AG10803 (cell line): Measurements from ENCODE around the gene SSBP3.
"Not testable (repeated sequence)": the region's sequence is repeated elsewhere in the genome, so short reads cannot be mapped to it uniquely, and the experiment has no call there.

ENCODE experiments used
- DNase-seq: peaks from one replicate; pipeline ENCODE4 v3.0.0; 2010; ENCODE audit warnings: low read depth
- H3K4me3 ChIP-seq: 2 replicates; pipeline ENCODE4 v1.5.1; 2011; ENCODE audit warnings: mild to moderate bottlenecking, low read length, control low read depth
- CTCF ChIP-seq: conservative IDR thresholded peaks from 2 replicates; pipeline ENCODE4 v1.5.1; 2011; ENCODE audit warnings: mild to moderate bottlenecking, low read length, control low read depth, inconsistent platforms

SSBP3 gene

GRCh38 chr1:54220004-54220811, 186.0 kb downstream of the SSBP3 start:
- H3K4me3 ChIP-seq, result no peak overlapping the region
- peak; percentile 58 for DNase-seq
- no peak for TF ChIP-seq CTCF

GRCh38 chr1:54219688-54220003, 186.5 kb downstream of the SSBP3 start:
- no peak overlapping the region for H3K4me3 ChIP-seq
- no peak for DNase-seq
- no peak for TF ChIP-seq CTCF

DNA sequence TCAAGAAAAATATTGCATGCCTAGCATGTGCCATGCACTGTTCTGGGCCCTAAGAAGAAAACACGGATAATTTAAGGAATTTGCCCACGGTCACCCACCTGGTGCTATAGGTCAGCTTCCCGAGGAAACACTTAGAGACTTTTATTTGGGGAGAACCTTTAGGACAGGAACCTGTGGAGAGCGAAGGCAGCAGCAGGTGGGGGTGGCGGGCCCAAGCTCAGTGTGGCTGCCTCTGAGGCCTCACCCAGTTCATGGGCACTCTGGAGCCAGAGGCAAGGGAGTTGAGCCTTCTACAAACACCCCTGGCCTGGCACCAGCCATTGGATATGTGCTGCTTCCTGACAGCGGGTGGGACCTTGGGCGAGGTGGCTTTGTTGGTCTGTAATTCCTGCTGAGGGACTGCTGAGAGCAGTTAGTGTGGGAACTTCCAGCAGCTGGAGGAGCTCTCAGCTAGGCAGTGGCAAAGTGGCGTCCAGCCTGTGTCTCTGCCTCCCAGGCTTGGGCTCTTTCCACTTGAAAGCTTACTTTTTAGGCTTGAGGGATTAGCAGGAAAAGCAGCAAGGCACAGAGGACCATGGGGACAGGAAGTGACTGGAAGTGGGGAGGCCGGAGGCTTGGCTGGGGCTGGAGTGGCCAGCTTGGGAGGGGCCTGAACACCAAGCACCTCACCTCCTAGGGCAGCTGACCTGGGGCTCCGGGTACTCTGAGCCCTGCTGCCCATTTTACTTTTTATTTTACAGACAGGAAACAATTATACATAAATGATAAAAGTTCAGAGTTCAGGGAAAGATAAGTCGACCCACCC, 187.1 kb downstream of the SSBP3 start:
- no peak overlapping the region for H3K4me3 ChIP-seq
- DNase-seq, result peak; percentile 14
- no peak; the same call in 1 of the 2 replicates for TF ChIP-seq CTCF

DNA sequence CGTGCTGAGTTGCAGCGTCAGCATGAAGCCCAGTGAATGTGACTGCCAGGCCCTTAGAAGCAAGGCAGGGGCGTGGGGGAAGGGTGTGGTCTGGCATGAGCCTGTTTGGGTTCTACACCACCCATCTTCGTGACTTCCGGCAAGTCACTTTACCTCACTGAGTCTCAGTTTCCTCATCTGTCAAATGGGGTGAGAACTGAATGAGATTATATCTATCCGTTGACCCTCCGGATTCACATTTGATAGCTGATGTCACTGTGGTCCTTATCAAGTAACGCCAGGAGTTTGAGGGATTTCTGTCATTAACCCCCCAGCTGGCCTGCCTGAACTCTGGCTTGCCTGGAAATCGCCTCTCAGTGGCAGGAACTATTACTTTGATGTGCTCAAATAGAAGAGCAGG, 190.7 kb downstream of the SSBP3 start:
- H3K4me3 ChIP-seq, result no peak overlapping the region
- TF ChIP-seq CTCF, result no peak
- DNase-seq, result no peak

GRCh38 chr1:54212872-54213271, 193.3 kb downstream of the SSBP3 start:
- TF ChIP-seq CTCF, result no peak
- H3K4me3 ChIP-seq, result no peak overlapping the region
- no peak for DNase-seq

DNA sequence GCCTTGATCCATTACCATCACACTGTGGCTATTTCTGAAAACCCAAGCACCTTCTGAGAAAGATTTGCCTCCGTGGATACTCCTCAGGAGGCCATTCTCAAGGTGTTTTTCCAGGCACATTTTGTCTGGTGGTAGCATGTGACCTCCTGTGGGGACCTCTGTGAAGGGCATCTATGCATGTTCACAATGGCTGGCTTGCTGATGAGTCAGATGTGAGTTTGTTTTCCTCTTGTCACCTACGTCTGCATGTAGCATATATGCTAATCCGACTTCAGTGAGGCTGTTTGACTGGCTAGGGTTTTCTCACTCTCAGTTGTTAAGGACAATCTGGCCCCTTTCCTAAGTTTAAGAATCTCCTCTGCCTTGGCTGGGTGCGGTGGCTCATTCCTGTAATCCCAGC, 198.3 kb downstream of the SSBP3 start:
- DNase-seq, H3K4me3 ChIP-seq: not testable (repeated sequence)

DNA sequence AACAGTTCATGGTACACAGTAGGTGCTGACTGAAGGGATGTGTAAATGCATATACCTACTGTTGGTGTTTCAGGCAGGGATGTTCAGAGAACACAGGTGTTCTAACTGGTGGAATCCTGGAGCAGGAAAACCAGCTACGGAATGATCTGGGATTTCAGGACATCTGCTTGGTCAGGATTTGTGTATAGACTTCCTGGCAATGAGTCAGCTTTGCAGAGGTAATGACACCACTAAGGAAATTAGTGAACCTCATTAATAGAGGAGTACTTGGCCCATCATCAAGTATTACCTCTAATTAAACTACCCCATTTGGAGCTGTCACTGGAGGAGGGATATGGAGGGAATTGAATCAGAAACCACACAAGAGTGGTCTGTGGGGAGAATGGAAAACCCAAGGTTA, 198.9 kb downstream of the SSBP3 start:
- no peak for TF ChIP-seq CTCF
- no peak overlapping the region for H3K4me3 ChIP-seq
- no peak for DNase-seq
